B cell (primary cell): ENCODE measurements around the gene SHLD3. TPM values are rescaled to one million over a fixed set of nuclear protein-coding genes. Genes with fewer than 3 reads are reported as not detected.

Experiments
- ATAC-seq: fragments of 200-7000 bp; cut with Tn5 transposase; one replicate; pipeline ENCODE4 v1.10.0; 2021; ENCODE audit warnings: low read depth, mild to moderate bottlenecking, moderate number of reproducible peaks, moderate library complexity
- CTCF ChIA-PET: fragments of 350-600 bp; sonication (Branson Sonifier 250); formaldehyde crosslinking; loops from one replicate; lab custom pipeline; 2021; ENCODE audit warnings: antibody characterized with exemption, inconsistent platforms; lab: Charles Lee
- POLR2A ChIA-PET: fragments of 350-600 bp; sonication (Branson Sonifier 250); formaldehyde crosslinking; loops from one replicate; lab custom pipeline; 2021; ENCODE audit warnings: antibody characterized with exemption; lab: Charles Lee
- DNase-seq: peaks from one replicate; pipeline ENCODE4 v3.0.0; 2013
- H2AFZ ChIP-seq: 2 replicates; pipeline ENCODE4 v1.6.1; 2012; ENCODE audit warnings: mild to moderate bottlenecking, low read depth, low read length; ENCODE audit not compliant: insufficient read depth, poor library complexity, severe bottlenecking
- H3K27ac ChIP-seq, 2 donors: 1 replicate in 1 of 2; 2 replicates in 1 of 2; pipeline ENCODE4 v1.5.1; 2012 to 2013; ENCODE audit warnings: low read length in 2 of 2, mild to moderate bottlenecking in 2 of 2, moderate library complexity in 1 of 2
- H3K27me3 ChIP-seq, 4 experiments: fragments of 200-600 bp in 1 of 4; sonication (generic) in 1 of 4; replicated peaks in 1 of 4; 1 replicate in 2 of 4; 2 replicates in 2 of 4; pipeline versions ENCODE4 v1.6.1 to v1.7.0; 2013 to 2016; ENCODE audit warnings: low read length in 3 of 4, mild to moderate bottlenecking in 2 of 4, mixed read lengths in 1 of 4, moderate library complexity in 1 of 4; ENCODE audit not compliant: insufficient read depth in 4 of 4, control insufficient read depth in 3 of 4; ENCODE audit errors: control extremely low read depth in 1 of 4
- H3K36me3 ChIP-seq, 2 experiments: replicated peaks in 1 of 2; 1 replicate in 1 of 2; 2 replicates in 1 of 2; pipeline versions ENCODE4 v1.6.1 to v1.7.1; 2013; ENCODE audit warnings: low read length in 1 of 2; ENCODE audit not compliant: insufficient read depth in 2 of 2, control insufficient read depth in 1 of 2; ENCODE audit errors: control extremely low read depth in 1 of 2, extremely low read depth in 1 of 2
- H3K4me1 ChIP-seq, 2 donors: fragments of 200-600 bp in 1 of 2; sonication (generic) in 1 of 2; 1 replicate in 1 of 2; 2 replicates in 1 of 2; pipeline versions ENCODE4 v1.5.1 to v1.6.1; 2013 to 2017; ENCODE audit warnings: low read length in 2 of 2; ENCODE audit not compliant: control insufficient read depth in 2 of 2, insufficient read depth in 2 of 2
- H3K4me2 ChIP-seq: replicated peaks from 2 replicates; pipeline ENCODE3; 2012; ENCODE audit warnings: mild to moderate bottlenecking, low read depth, low read length; ENCODE audit not compliant: poor library complexity, severe bottlenecking
- H3K4me3 ChIP-seq, 5 experiments: fragments of 200-600 bp in 1 of 5; sonication (generic) in 1 of 5; 1 replicate in 3 of 5; 2 replicates in 2 of 5; pipeline versions ENCODE4 v1.5.1 to v1.7.0; 2011 to 2016; ENCODE audit warnings: low read length in 4 of 5, mild to moderate bottlenecking in 4 of 5, low read depth in 2 of 5, control low read depth in 1 of 5, moderate library complexity in 1 of 5; ENCODE audit not compliant: insufficient read depth in 1 of 5; ENCODE audit errors: control extremely low read depth in 1 of 5, extremely low read depth in 1 of 5
- H3K79me2 ChIP-seq: fragments of 200-600 bp; sonication (generic); one replicate; pipeline ENCODE4 v1.6.0; 2016; ENCODE audit warnings: low read length; ENCODE audit not compliant: control insufficient read depth, insufficient read depth
- H3K9ac ChIP-seq: fragments of 200-600 bp; sonication (generic); 2 replicates; pipeline ENCODE4 v1.6.1; 2017; ENCODE audit warnings: mild to moderate bottlenecking, low read length, moderate library complexity
- H3K9me3 ChIP-seq, 3 donors: one replicate each; pipeline versions ENCODE4 v1.6.1 to v1.7.1; 2013; ENCODE audit warnings: low read length in 2 of 3; ENCODE audit not compliant: control insufficient read depth in 2 of 3, insufficient read depth in 1 of 3; ENCODE audit errors: control extremely low read depth in 1 of 3
- H4K20me1 ChIP-seq: 2 replicates; pipeline ENCODE4 v1.6.0; 2012; ENCODE audit warnings: mild to moderate bottlenecking, low read length; ENCODE audit not compliant: insufficient read depth, control insufficient read depth, poor library complexity, severe bottlenecking
- H3K27ac Mint-ChIP-seq: one replicate; pipeline ENCODE4 v1.8.0; 2021; ENCODE audit warnings: mixed read lengths
- H3K27me3 Mint-ChIP-seq: one replicate; pipeline ENCODE4 v1.8.0; 2021; ENCODE audit warnings: mixed read lengths
- H3K4me1 Mint-ChIP-seq: one replicate; pipeline ENCODE4 v1.8.0; 2021; ENCODE audit warnings: mixed read lengths
- H3K4me3 Mint-ChIP-seq: one replicate; pipeline ENCODE4 v1.8.0; 2021; ENCODE audit warnings: mixed read lengths
- H3K9me3 Mint-ChIP-seq: one replicate; pipeline ENCODE4 v1.8.0; 2022; ENCODE audit warnings: mixed read lengths; ENCODE audit not compliant: insufficient read depth
- EZH2 ChIP-seq: IDR thresholded peaks from 2 replicates; pipeline ENCODE4 v1.6.1; 2012; ENCODE audit warnings: borderline replicate concordance, low read depth, mild to moderate bottlenecking, moderate library complexity, low read length; ENCODE audit not compliant: insufficient read depth, poor library complexity, severe bottlenecking
- WGBS: methylation state at CpG from one replicate; pipeline ENCODE4 v1.1.5; 2013; ENCODE audit warnings: missing lambda C conversion rate; ENCODE audit not compliant: insufficient coverage; 5-methylcytosine and 5-hydroxymethylcytosine counted together
- intact Hi-C: fragments of 100-400 bp; cut with micrococcal nuclease; formaldehyde crosslinking; loops from one replicate; pipeline ENCODE4 v1.10.0; 2022
- polyA plus RNA-seq: library from polyadenylated mRNA; depleted of rRNA; stranded (reverse); fragments of >200 nt; gene quantifications from 2 replicates; pipeline ENCODE4 v1.2.3, GENCODE V29; 2012
- total RNA-seq, 2 donors: library from RNA; stranded (reverse); fragments of 120-200 nt in 1 of 2; gene quantifications; 1 replicate in 1 of 2; 2 replicates in 1 of 2; pipeline versions ENCODE4 v1.2.3 to v1.2.4, GENCODE V29; 2013 to 2022
- TF ChIP-seq, protein P1 (sequence below): fragments of 200-600 bp; IDR thresholded peaks from one replicate; pipeline ENCODE4 v1.8.0; 2022; ENCODE audit warnings: antibody characterized with exemption, mild to moderate bottlenecking

Gene SHLD3
- total and polyA plus RNA-seq, 2 donors (not counting 1 experiment from before 2014, with no cell fraction given), result 3.7 to 6.7 TPM

- ATAC-seq (peak; percentile 93), DNase-seq (no peak)
- Histone ChIP-seq H3K4me1 (peaks cover 16 to 21% of the 10 kb centered on the region in 2 donors), H3K27me3 (no peaks in the 10 kb centered on the region), H4K20me1 (peaks cover 4% of the 10 kb centered on the region), H3K9ac (peak within 1 kb of the TSS; percentile 92), H2AFZ (peak within 1 kb of the TSS; percentile 96), H3K9me3 (no peaks in the 10 kb centered on the region), H3K27ac (peak within 1 kb of the TSS; percentile 73 to 84), H3K4me3 (peak within 1 kb of the TSS; percentile 88 to 99 (median 88)), H3K36me3 (no peaks in the 10 kb centered on the region), H3K4me2 (peak within 1 kb of the TSS; percentile 78), H3K79me2 (peaks cover 80% of the 10 kb centered on the region)
- Mint-ChIP-seq H3K27ac (peak within 1 kb of the TSS; percentile 98), H3K27me3 (no peaks in the 10 kb centered on the region), H3K9me3 (no peaks in the 10 kb centered on the region), H3K4me3 (peak within 1 kb of the TSS; percentile 99), H3K4me1 (peaks cover 41% of the 10 kb centered on the region)
- intact Hi-C loops, result loop anchor here (1.0 to 5.0 kb wide), 6 partner anchors 61 to 856 kb away; partner anchors contain the start of genes ADAMTS6, CENPK, CWC27 and ERBIN
- TF ChIP-seq EZH2, result no peak
- TF ChIP-seq, protein P1, sequence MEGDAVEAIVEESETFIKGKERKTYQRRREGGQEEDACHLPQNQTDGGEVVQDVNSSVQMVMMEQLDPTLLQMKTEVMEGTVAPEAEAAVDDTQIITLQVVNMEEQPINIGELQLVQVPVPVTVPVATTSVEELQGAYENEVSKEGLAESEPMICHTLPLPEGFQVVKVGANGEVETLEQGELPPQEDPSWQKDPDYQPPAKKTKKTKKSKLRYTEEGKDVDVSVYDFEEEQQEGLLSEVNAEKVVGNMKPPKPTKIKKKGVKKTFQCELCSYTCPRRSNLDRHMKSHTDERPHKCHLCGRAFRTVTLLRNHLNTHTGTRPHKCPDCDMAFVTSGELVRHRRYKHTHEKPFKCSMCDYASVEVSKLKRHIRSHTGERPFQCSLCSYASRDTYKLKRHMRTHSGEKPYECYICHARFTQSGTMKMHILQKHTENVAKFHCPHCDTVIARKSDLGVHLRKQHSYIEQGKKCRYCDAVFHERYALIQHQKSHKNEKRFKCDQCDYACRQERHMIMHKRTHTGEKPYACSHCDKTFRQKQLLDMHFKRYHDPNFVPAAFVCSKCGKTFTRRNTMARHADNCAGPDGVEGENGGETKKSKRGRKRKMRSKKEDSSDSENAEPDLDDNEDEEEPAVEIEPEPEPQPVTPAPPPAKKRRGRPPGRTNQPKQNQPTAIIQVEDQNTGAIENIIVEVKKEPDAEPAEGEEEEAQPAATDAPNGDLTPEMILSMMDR, result peak; percentile 32
- POLR2A ChIA-PET, result interaction anchor here (0.8 to 1.1 kb wide), 3 partner anchors 61 to 520 kb away, joined by 3 to 9 read pairs (median 8); partner anchors contain the start of genes CENPK, ERBIN, PPWD1 and SREK1
- CTCF ChIA-PET, result interaction anchor here (1.4 kb wide), 1 partner anchor 61 kb away, joined by 7 read pairs; the partner anchor contains the start of genes CENPK and PPWD1
- WGBS, result under 1% methylated on average over 29 of the region's 32 CpGs
These were observed 729 bp upstream of the SHLD3 start, which contains the start of gene TRIM23 for GRCh38 chr5:65624025-65624570. Gene TRIM23, minus strand, starts transcription at chr5:65624333. Its CDS starts 59 bp downstream, at chr5:65624274.

- peaks cover 16 to 21% of the 10 kb centered on the region in 2 donors for H3K4me1 ChIP-seq
- Mint-ChIP-seq H3K27ac (peak overlapping the region; percentile 60), H3K4me3 (peak overlapping the region; percentile 69), H3K4me1 (peaks cover 41% of the 10 kb centered on the region), H3K27me3 (no peaks in the 10 kb centered on the region), H3K9me3 (no peaks in the 10 kb centered on the region)
- peak overlapping the region; percentile 92 for H3K9ac ChIP-seq
- H3K9me3 ChIP-seq, result no peaks in the 10 kb centered on the region
- H3K36me3 ChIP-seq, result peaks cover 7 to 10% of the 10 kb centered on the region in 2 experiments
- intact Hi-C loops, result no loop called here
- peak overlapping the region; percentile 96 for H2AFZ ChIP-seq
- H3K27me3 ChIP-seq, result no peaks in the 10 kb centered on the region
- ATAC-seq, result no peak
- peak overlapping the region; percentile 78 for H3K4me2 ChIP-seq
- ChIA-PET CTCF (no interaction called here), POLR2A (no interaction called here)
- WGBS, result no CpG with 5 or more reads among the region's 6 CpGs
- peak overlapping the region in 3 of 5 experiments; percentile 88 to 99 (median 88) for H3K4me3 ChIP-seq
- no peak for DNase-seq
- TF ChIP-seq, protein P1, result no peak
- TF ChIP-seq EZH2, result no peak
- H4K20me1 ChIP-seq, result no peaks in the 10 kb centered on the region
- H3K79me2 ChIP-seq, result peaks cover 78% of the 10 kb centered on the region
- H3K27ac ChIP-seq, result peak overlapping the region; percentile 73 to 84
These were observed 916 bp downstream of the SHLD3 start for GRCh38 chr5:65625743-65626142.
